H1 (cell line): ENCODE data around the gene PCDH9. TPM values are rescaled to one million over a fixed set of nuclear protein-coding genes. Genes with fewer than 3 reads are reported as not detected.

Source experiments
- CTBP2 ChIP-seq: IDR thresholded peaks from 2 replicates; pipeline ENCODE4 v1.7.0; 2011; ENCODE audit warnings: borderline replicate concordance, mild to moderate bottlenecking, moderate library complexity, mixed read lengths, low read length; ENCODE audit not compliant: insufficient read depth, insufficient read length
- EP300 ChIP-seq, 2 experiments: IDR thresholded peaks; 1 replicate in 1 of 2; 2 replicates in 1 of 2; pipeline ENCODE4 v1.6.1; 2011 to 2012; ENCODE audit warnings: low read depth in 2 of 2, low read length in 2 of 2, mild to moderate bottlenecking in 2 of 2, borderline replicate concordance in 1 of 2, inconsistent platforms in 1 of 2, moderate library complexity in 1 of 2
- TEAD4 ChIP-seq: IDR thresholded peaks from 2 replicates; pipeline ENCODE4 v1.6.1; 2012; ENCODE audit warnings: low read depth, low read length, inconsistent platforms, mixed read lengths
- polyA plus RNA-seq, 7 experiments: library from polyadenylated mRNA; depleted of rRNA in 3 of 7; stranded (reverse) in 5 of 7; unstranded in 2 of 7; fragments of >200 nt in 5 of 7; fragments of 200-250 nt in 2 of 7; gene quantifications; 1 replicate in 5 of 7; 2 replicates in 1 of 7; 4 replicates in 1 of 7; pipeline versions ENCODE4 v1.2.1 to v1.2.3, GENCODE V29; 2011 to 2013; ENCODE audit warnings: missing spikeins in 2 of 7, mixed read lengths in 2 of 7
- total RNA-seq: library from RNA; stranded (reverse); fragmentation: NEBNext Ultra II Directional; extraction: Animal tissue kit (Norgen Biotek cat#: 25700); gene quantifications from 2 replicates; pipeline ENCODE4 v1.2.1, GENCODE V29; 2021

The PCDH9 gene
- total and polyA plus RNA-seq, 2 of the 8 experiments (the other 6 are each of a cell fraction or from before 2014, with no cell fraction given), result 0.12 to 0.60 TPM

- TF ChIP-seq EP300 (IDR thresholded peaks at IDR 0.05; ENCODE audit: borderline replicate concordance in 1 of 2, low read depth in 2 of 2, low read length in 2 of 2) (no peak), CTBP2 (no peak), TEAD4 (no peak)
Observed at GRCh38 chr13:66675620-66676019, 554.5 kb downstream of the PCDH9 start (continued).
